Measurements from ENCODE around the gene SEMA4G.

SEMA4G gene

GRCh38 chr10:101014230-101014884 is 45.1 kb downstream of the SEMA4G start:
- Histone ChIP-seq H3K4me3 (ENCODE audit: low read depth, low read length) (no peak overlapping the region), H3K27ac (no peak overlapping the region), H3K36me3 (replicated peaks) (no peaks in the 10 kb centered on the region), H3K27me3 (replicated peaks) (no peaks in the 10 kb centered on the region)
- peak; percentile 69 for DNase-seq
- in situ Hi-C loops (cut with HindIII; ENCODE audit: low pct_ligation_motif_present, low sequenced_read_pairs): no loop called here
- TF ChIP-seq CTCF (IDR thresholded peaks at IDR 0.05; ENCODE audit: low read depth, low read length, missing control alignments): peak; percentile 97

- in situ Hi-C loops (cut with HindIII; ENCODE audit: low pct_ligation_motif_present, low sequenced_read_pairs): no loop called here
- no peak for TF ChIP-seq CTCF (IDR thresholded peaks at IDR 0.05; ENCODE audit: low read depth, low read length, missing control alignments)
These were observed 45.8 kb downstream of the SEMA4G start for GRCh38 chr10:101014966-101015581.

GRCh38 chr10:101015582-101015973 is 46.3 kb downstream of the SEMA4G start:
- in situ Hi-C loops (cut with HindIII; ENCODE audit: low pct_ligation_motif_present, low sequenced_read_pairs): no loop called here
- H3K27me3 ChIP-seq (replicated peaks): no peaks in the 10 kb centered on the region
- no peaks in the 10 kb centered on the region for H3K36me3 ChIP-seq (replicated peaks)
- TF ChIP-seq CTCF (IDR thresholded peaks at IDR 0.05; ENCODE audit: low read depth, low read length, missing control alignments): no peak
- DNase-seq: no peak
- H3K4me3 ChIP-seq (ENCODE audit: low read depth, low read length): no peak overlapping the region
- peak overlapping the region; percentile 15 for H3K27ac ChIP-seq

More at GRCh38 chr10:101014966-101015581, 45.8 kb downstream of the SEMA4G start:
- no peak overlapping the region for H3K4me3 ChIP-seq (ENCODE audit: low read depth, low read length)
- H3K27me3 ChIP-seq (replicated peaks): no peaks in the 10 kb centered on the region
- H3K27ac ChIP-seq: peak overlapping the region; percentile 27
- no peaks in the 10 kb centered on the region for H3K36me3 ChIP-seq (replicated peaks)
- peak; percentile 94 for DNase-seq

GRCh38 chr10:101016814-101017213 is 47.5 kb downstream of the SEMA4G start:
- Histone ChIP-seq H3K27ac (no peak overlapping the region), H3K36me3 (replicated peaks) (no peaks in the 10 kb centered on the region), H3K27me3 (replicated peaks) (no peaks in the 10 kb centered on the region), H3K4me3 (ENCODE audit: low read depth, low read length) (no peak overlapping the region)
- in situ Hi-C loops (cut with HindIII; ENCODE audit: low pct_ligation_motif_present, low sequenced_read_pairs): no loop called here
- TF ChIP-seq CTCF (IDR thresholded peaks at IDR 0.05; ENCODE audit: low read depth, low read length, missing control alignments): no peak
- no peak for DNase-seq

- H3K27me3 ChIP-seq (replicated peaks): no peaks in the 10 kb centered on the region
- in situ Hi-C loops (cut with HindIII; ENCODE audit: low pct_ligation_motif_present, low sequenced_read_pairs): no loop called here
- peak; percentile 34 for DNase-seq
These were observed 48.9 kb downstream of the SEMA4G start for GRCh38 chr10:101018118-101018599.

More at GRCh38 chr10:101018118-101018599, 48.9 kb downstream of the SEMA4G start:
- Histone ChIP-seq H3K36me3 (replicated peaks) (no peaks in the 10 kb centered on the region), H3K27ac (no peak overlapping the region), H3K4me3 (ENCODE audit: low read depth, low read length) (no peak overlapping the region)
- TF ChIP-seq CTCF (IDR thresholded peaks at IDR 0.05; ENCODE audit: low read depth, low read length, missing control alignments): no peak
